GM18517 (cell line): ENCODE data around the gene PMEPA1.

Experiments
- ATAC-seq: cut with Tn5 transposase; IDR thresholded peaks from one replicate; pipeline ENCODE4 v1.9.1; 2021; ENCODE audit warnings: mild to moderate bottlenecking, moderate library complexity; ENCODE audit not compliant: unreplicated experiment

The PMEPA1 gene

DNA sequence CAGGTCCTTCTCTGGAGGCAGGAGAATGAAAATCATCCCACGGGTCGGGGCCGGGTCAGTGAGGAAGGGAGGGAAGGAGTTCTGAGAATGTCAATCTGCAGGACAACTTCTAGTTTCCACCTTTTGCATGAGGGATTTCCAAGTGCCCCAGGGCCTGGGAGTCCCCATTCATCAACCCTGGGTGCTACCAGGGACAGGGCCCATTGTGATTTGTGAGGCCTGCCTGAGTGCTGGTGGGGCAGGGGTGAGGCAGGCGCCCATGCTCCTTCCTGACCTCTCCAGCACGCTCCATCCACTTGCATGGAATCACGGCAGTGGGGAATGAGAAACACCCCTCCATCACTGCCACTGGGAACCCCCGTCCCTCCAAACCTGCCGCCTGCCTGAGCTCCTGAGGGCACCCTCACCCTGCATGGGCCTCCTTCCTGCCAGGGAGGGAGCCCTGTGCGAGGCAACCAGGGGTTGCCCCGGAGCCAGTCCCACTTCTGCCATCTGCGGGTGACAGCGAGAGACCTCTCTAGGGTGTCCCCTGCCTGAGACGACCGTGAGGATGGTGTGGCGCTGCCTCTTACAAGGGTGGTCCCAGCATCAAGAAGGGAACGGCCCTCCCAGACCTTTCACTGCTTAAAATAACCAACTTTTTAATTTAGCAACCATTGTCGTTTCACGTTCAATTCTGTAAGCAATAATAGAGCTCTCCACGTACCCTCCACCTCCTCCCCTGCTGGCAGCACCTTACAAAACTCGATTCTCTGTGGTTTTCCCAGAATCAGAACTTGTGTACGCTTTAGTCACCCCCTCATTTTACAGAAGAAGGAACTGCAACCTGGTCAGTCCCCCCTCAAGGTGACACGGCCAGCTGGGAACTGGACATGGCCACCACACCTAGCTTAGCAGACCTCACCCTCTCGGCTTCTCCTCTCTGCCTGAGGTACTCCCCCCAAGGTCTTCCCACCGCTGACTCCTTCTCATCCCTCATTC is 28.6 kb downstream of the PMEPA1 start:
- no peak for ATAC-seq

DNA sequence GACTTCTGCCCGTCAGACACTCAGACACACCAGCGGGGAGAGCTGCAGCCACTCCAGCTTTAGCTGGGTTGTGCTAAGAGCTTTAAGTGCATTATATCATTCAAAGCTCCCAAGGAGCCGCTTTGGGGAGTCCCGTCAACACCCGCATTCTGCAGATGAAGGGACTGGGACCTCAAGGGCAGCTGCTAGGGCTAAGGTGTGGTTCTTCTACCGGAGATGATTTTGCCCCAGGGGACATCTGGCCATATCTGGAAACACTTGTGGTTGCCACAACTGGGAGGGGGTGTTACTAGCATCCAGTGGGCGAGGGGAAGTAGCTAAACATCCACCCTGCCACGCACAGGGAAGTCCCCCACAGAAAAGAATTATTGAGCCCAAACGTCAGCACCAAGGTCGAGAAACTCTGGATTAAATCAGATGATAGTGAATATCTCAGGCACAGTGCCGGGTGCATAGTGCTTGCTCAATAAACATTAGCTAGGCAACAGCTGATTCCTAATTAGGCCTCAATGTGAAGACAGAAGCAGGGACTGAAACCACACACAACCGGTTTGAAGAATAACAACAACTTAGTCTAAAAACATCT is 29.6 kb downstream of the PMEPA1 start:
- ATAC-seq, result peak; percentile 35

DNA sequence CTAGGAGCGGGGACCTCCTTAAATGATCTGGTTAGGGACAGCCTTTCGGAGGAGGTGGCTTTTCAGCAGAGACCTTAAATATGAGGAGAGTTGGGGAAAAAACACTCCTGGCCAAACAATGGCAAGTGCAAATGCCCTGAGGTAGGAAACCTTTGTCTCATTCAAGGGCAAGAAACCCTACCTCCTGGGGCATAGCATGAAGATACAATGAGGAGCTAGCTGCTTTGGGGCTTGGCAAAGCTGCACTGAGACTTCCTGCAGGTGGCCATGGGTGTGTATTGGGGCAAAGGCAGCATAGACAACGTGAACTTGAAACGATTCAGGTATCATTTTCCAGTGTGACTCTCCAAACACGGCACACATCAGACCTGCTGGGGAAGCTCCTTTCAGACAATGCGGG is 30.7 kb downstream of the PMEPA1 start:
- no peak for ATAC-seq

DNA sequence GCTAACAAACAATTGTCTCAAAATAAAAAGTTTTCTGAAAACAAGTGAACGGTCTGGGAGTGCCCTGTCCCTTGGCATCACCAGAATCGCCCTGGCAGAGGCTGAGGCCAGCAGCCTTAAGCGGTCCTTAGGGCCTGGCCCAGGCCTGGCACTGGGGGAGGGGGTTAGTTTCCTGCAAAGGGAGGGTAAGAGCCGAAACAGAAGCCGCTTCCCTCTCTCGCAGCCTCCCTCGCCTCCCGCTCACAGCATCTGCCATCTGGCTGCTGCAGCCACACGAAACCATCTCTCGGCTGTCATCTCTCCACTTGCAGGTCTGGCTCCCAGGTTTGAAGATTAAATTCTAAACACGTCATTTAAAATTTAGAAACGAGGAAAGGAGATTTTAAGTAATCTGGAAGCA is 31.5 kb downstream of the PMEPA1 start:
- no peak for ATAC-seq

DNA sequence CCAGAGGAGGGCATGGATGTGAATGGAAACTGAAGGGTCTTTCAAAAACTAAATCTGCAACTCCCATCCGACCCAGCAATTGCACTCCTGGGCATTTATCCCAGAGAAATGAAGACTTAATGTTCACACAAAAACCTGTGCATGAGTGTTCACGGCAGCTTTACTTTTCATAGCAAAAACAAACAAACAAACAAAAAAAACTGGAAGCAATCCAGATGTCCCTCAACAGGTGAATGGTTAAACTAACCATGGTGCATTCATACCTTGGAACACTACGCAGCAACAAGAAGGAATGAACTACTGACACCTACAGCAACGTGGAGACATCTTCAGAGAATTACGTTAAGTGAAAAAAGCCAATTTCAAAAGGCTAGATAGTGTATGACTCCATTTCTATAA is 32.2 kb downstream of the PMEPA1 start:
- ATAC-seq, result no peak

DNA sequence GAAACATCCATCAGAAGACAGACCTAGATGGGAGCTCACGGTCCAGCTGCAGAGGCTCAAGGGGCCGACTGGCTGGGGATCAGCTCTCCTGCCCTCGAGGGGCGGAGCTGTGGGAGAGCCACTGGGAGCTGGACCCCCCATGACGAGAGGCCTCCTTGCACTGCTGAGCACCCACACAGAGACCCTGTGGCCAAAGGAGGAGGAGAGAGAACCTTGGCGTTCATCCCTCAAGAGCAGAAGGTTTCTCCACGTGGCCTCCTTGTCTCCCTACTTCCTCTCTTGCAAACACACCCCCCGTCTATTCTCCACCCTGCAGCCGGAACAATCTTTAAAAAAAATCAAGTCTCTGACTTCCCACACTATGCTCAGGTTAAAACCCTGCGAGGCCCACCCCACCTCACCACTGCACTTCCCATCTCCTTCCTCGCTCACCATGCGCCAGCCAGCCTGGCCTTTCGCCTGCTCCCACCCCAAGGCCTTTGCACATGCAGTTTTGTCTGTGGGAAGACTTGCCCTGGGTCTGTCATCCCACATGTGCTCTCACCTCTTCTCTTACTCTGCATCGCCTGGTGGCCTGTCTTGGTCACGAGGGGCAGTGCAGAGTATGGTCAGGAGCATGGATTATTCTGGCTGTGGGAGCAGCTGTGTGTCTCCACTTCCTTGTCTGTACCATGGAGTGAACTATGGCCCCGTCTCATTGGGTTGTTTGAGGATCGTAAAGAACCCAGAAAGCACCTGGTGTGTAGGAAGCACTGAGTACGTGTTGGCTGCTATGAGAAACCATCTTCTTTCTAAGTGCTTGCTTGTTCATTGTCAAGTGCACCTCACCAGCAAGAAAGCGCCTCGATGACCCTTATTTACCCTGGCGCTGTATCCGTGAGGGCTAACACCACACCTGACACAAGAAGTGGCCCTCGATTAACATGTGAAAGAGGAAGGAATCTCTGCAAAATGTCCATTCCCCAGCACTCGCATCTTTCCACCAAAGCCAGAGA is 32.9 kb downstream of the PMEPA1 start:
- no peak for ATAC-seq

DNA sequence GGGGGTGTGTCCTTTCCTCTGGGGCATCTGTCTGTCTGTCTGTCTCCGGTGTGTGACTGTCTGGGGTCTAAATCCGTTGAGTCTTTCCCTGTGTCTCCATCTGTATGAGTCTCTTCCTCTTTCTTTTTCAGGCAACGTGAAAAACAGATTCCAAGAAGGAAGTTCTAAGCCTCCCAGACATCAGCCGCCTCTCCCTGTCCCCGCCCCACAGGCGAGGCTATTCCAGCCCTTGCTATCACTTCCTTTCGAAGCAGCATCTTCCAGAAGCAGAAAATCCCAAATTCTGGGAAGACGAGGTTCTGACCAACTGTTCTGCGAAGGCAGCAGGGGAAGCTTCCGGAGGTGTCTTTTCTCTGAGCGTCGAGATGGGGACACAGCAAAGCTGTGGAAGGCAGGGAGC is 34.0 kb downstream of the PMEPA1 start:
- no peak for ATAC-seq

DNA sequence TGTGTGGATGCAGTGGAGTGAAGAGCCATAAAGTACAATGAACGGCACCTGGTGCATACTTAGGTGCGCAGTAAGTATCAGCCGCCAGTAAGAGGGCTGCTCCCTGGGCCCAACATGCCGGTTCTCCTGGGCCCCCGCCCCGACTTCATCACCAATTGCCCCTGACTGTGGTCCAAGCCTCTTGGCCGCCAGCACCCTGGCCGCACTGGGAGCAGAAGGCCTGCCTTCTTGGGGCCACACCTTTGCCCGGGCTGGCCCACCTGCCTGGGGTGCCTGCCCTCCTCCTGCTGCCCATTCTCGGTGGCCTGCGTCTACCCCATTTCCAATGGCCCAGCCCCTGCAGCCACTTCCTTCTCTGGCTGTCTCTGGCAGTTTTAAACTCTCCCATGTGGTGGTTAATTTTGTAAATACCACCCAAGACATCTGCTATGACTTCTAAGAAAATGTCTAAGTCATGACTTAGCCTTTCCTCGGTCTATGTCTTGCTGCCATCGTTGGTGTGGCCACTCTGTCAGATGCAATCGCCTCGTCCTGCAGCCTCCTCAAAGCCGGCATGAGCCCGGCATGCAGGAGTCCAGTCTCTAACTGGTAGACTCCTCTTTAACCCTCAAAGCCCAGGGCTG is 36.8 kb downstream of the PMEPA1 start:
- no peak for ATAC-seq

DNA sequence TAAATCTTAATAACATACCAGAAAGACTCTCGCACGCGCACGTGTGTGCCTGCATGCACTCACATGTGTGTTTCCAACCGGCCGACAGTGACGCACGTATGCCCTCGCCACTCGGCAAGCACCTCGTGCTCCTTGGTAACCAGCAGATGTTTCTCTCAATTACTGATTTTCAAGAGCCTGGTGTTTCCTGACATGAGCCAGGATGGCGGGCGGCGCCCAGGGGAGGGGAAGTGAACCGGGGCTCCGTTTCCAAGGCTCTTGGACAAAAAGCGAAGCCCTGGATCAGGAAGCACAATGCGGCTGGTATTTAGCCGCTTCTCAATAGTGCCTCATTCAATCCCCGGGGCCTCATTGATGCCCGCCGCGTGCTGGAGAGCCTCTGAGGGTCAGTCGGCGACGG is 37.7 kb downstream of the PMEPA1 start:
- no peak for ATAC-seq

DNA sequence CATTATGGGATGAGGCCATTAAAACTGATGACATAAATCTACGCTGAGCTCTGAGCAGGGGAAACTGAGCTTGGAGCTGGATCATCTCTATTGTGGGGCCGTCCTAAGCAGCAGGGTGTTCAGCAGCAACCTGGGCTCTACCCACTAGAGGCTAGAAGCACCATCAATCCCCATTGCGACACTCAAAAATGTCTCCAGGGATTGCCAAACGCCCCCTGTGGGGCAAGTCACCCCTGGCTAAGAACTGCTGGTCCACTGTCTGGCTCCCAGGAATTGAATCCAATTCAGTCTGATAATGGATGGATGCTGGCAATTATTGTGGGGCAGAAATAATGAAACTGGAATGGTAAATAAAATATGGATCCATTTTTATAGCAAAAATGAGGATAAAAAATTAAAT is 38.2 kb downstream of the PMEPA1 start:
- no peak for ATAC-seq

DNA sequence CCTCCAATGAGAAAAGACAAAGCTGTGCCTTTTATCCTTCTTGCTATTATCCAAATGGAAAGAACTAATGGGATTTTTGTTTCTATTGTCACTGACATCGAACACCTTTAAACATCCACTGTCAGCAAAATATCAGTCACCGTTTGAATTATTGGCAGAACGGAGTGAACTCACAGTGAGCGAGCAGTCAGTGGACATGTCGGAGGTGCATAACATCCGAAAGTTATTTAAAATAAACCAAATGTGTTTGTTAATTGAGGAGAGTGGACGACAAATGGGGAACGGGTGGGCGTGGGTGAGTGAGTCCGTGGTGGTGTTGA is 38.8 kb downstream of the PMEPA1 start:
- no peak for ATAC-seq

DNA sequence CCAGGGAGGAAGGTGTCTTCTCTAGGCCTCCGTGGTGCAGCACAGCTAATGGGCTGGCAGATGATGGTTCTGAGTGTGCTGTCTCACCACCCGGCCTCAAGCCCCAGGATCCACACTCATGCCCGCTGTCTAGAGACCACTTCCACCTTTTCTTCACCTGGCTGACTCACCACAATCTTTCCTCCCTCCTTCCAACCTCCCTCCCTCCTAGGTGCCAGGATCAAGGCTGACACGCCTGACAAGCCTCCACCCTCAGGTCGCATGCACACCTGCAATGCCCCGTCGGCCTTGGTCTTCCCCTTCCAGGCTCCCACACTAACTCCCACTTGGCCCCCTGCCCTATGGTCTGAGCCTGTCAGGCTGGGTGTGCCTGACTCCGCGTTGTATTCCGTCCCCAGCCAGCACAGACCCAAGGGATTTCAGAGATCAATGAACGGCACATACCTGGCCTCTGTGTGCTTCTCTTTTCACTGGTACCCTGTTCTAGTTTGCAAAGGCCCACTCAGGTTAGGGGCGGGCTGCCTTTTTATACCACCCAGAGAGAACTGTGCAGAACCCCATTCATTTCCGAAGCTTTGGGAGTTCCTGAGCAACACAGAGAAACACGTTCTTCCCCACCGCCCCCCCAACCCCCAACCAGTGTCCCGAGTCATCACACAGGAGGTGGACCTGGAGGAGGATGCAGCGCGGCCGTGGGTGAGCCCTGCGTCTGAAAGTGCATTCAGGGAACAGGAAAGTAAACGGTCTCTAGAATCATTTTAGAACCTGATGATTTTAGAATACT is 39.3 kb downstream of the PMEPA1 start:
- no peak for ATAC-seq

DNA sequence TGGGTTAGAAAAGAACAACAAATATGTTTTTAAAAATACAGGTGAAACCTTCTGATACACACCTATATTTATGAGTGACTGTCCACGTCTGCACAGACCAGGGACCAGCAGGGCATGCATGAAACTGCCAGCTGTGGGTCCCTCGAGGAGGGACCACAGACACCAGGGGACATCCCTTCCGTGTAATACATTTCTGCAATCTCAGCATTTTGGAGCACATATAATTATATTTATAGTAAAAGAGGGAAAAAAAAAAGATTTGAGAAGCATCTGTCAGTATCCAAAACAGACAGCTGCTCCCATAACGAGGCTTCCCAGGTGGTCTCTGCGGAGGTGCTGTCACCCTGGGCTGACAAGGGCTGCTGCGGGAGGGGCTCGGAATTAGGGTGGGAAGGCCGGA is 40.2 kb downstream of the PMEPA1 start:
- no peak for ATAC-seq

DNA sequence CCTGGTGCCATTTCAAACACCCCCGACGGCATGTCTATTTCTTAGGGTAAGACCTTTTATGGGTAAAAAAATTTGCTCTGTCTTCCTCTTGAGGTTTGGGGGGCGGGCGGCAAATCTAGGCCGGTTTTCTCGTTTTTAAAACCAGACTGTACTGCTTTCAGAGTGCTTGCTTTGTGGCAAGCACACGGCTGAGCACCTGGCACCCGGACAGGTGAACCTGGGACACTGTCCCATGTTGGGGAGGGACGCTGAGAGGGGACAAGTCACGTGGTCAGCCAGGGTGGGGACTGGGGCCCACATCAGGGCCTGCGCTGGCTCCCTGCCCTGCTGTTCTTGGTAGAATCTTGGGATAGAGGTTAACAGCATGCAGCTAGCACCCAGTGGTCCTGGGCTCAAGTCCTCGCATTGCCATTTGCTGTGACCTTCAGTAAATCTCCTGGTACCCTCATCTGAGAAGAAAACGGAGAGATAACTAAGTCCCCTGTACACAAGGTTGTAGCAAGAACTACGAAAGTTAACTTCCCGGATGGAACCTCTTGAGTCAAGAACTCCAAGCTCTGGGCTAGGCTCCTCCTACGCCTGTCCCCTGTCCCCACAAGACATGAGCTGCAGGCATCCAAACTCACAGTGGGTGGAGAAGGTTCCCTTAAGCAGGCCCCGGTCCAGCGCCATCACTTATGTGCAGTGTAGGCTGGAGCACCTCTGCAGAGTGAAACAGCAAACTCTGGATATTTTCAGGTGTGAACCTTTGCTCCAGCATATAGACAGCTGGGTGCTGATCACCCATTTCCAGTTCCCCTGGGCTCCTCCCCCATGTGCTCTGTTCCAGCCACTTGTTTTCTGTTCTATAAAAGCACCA is 41.7 kb downstream of the PMEPA1 start:
- no peak for ATAC-seq

DNA sequence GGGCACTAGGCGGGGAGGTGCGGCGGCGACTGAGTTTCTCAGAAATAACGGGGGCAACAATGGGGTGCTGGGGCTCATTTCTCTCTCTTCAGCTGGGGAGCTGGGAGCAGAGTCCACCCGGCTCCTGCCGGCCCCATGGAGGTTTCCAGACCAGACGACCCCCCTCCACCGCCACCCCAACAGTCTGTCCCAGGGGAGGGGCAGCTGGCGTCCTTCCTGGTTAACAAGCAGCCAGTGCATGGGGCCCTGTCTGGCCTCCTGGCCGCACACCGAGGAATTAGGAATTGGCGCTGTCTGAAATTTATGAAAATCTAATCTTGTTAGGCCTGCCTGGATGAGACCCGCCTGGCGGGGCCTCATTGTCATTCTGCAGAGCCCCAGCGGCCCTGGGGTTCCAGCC is 42.4 kb downstream of the PMEPA1 start:
- ATAC-seq, result no peak

DNA sequence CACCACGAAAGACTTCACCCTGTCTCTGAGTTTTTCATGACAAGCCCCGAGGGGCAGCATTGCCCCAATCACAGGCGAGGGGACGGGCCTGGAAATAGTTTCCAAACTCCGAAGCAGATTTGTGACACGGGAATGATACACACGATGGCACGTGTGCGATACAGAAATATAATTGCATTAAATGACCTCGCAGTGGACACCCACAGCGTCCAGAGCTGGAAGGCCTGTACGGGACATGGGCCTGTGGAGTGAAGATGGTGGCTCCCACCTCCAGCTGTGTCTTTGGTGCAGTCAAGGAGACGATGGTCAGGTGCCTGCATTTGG is 43.0 kb downstream of the PMEPA1 start:
- no peak for ATAC-seq

DNA sequence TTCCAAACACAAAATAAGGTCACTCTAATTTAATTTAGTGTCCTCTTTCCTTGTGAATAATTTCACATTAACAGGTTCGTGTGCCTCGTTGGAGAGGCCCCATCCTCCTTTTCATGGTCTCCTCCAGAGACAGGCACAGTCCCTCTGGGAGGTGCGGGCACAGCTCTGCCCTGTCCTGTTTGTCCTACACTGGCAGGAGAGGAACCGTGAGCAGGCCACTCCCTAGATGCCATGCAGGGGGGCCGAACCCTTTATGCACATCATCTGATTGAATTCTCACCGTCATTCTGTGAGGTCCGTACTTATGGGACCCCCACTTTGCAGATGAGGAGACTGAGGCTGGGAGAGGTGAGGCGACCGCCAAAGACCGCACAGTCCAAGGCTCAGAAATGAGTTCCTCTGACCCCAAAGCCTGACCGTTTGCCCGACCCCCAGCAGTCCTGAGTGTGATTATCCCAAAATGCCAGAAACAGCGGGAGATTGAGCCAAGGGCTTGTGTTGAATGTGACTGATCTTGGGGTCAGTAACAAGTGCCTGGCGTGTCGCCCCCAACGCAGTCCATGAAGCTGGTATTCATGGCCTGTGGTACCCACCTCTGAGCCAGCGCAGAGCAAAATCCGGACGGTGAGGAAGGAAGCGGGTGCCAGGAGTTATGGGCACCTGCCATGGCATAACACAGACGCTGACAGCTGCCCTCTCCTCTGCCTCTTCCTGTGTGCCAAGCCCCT is 43.5 kb downstream of the PMEPA1 start:
- ATAC-seq, result no peak

DNA sequence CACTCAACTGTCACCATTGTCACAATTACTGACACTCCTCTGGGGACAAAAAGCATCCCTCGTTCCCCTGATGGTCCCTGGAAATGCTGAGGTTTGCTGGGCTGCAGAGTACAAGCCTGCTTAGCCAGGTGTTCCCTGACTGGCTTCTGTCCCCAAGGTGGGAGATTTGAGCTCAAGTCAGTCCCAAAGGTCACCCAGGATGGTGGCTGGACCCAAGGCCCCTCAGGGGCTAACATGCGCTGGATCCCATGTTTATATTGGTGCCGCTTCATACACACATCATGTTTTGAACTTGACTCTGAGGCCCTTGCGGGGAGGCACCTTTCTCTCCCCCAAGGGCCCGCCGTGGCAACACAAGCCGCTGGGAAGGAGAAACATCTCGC is 44.2 kb downstream of the PMEPA1 start:
- no peak for ATAC-seq
